PFSK-1 (cell line): ENCODE data around the gene ZSWIM6.

Experiments used
- FOXP2 ChIP-seq: optimal IDR thresholded peaks from 2 replicates; pipeline ENCODE3; 2011; ENCODE audit warnings: borderline replicate concordance, control low read depth, inconsistent platforms; ENCODE audit not compliant: insufficient read depth; ENCODE audit errors: extremely low read length, extremely low read depth
- POLR2AphosphoS5 ChIP-seq: IDR thresholded peaks from 2 replicates; pipeline ENCODE4 v1.6.1; 2012; ENCODE audit warnings: low read depth, mild to moderate bottlenecking, control low read depth, low read length, moderate library complexity
- REST ChIP-seq, 2 experiments: IDR thresholded peaks; 2 replicates each; pipeline versions ENCODE4 v1.6.1 to v1.8.0; 2011 to 2012; ENCODE audit warnings: low read depth in 2 of 2, low read length in 2 of 2, control low read depth in 1 of 2, inconsistent platforms in 1 of 2, mild to moderate bottlenecking in 1 of 2, moderate library complexity in 1 of 2; ENCODE audit not compliant: insufficient read depth in 1 of 2
- SIN3A ChIP-seq: IDR thresholded peaks from 2 replicates; pipeline ENCODE4 v1.6.1; 2012; ENCODE audit warnings: mild to moderate bottlenecking, low read length, moderate library complexity, borderline replicate concordance; ENCODE audit not compliant: insufficient read depth
- TAF1 ChIP-seq: IDR thresholded peaks from 2 replicates; pipeline ENCODE4 v1.6.1; 2012; ENCODE audit warnings: low read length, control low read depth, borderline replicate concordance; ENCODE audit not compliant: insufficient read depth

ZSWIM6 gene

GRCh38 chr5:61321669-61322068 is 10.4 kb upstream of the ZSWIM6 start:
- TF ChIP-seq TAF1: no peak
- no peak for TF ChIP-seq REST (IDR thresholded peaks at IDR 0.05; ENCODE audit: insufficient read depth in 1 of 2, low read depth in 2 of 2, low read length in 2 of 2)
- TF ChIP-seq POLR2AphosphoS5: no peak
- TF ChIP-seq FOXP2: no peak
- TF ChIP-seq SIN3A: no peak

- no peak for TF ChIP-seq TAF1
Observed at GRCh38 chr5:61322738-61323725, 9.0 kb upstream of the ZSWIM6 start.

- no peak for TF ChIP-seq SIN3A
- no peak for TF ChIP-seq TAF1
- TF ChIP-seq POLR2AphosphoS5: no peak
- 0 out of 4 replicates have a peak, but pooled peaks of 1 of the 2 experiments have one; percentile 40 for TF ChIP-seq REST (IDR thresholded peaks at IDR 0.05; ENCODE audit: insufficient read depth in 1 of 2, low read depth in 2 of 2, low read length in 2 of 2)
- TF ChIP-seq FOXP2: no peak
Observed at GRCh38 chr5:61327760-61328753, 4.0 kb upstream of the ZSWIM6 start.

GRCh38 chr5:61328791-61329549 is 3.1 kb upstream of the ZSWIM6 start:
- TF ChIP-seq SIN3A (no peak), TAF1 (no peak), FOXP2 (no peak), REST (IDR thresholded peaks at IDR 0.05; ENCODE audit: insufficient read depth in 1 of 2, low read depth in 2 of 2, low read length in 2 of 2) (no peak)
